ENCODE results near the gene ALDH1B1. TPM values are rescaled to one million over a fixed set of nuclear protein-coding genes. Genes with fewer than 3 reads are reported as not detected.

The ALDH1B1 gene
- total RNA-seq, 4 donors from 2014 or later = 22.1 to 58.5 (median 28.0) TPM

GRCh38 chr9:38440516-38440915 lies 48.0 kb downstream of the ALDH1B1 start:
- H3K36me3 ChIP-seq = no peaks in the 10 kb centered on the region
- intact Hi-C loops (cut with DNase I; ENCODE audit: low total_unique reads) = no loop called here
- no peaks in the 10 kb centered on the region for H3K4me1 ChIP-seq
- DNase-seq = no peak
- no peak overlapping the region for H3K27ac ChIP-seq
- H3K27me3 ChIP-seq = no peaks in the 10 kb centered on the region
- no peaks in the 10 kb centered on the region for H3K9me3 ChIP-seq
- TF ChIP-seq, protein P1, sequence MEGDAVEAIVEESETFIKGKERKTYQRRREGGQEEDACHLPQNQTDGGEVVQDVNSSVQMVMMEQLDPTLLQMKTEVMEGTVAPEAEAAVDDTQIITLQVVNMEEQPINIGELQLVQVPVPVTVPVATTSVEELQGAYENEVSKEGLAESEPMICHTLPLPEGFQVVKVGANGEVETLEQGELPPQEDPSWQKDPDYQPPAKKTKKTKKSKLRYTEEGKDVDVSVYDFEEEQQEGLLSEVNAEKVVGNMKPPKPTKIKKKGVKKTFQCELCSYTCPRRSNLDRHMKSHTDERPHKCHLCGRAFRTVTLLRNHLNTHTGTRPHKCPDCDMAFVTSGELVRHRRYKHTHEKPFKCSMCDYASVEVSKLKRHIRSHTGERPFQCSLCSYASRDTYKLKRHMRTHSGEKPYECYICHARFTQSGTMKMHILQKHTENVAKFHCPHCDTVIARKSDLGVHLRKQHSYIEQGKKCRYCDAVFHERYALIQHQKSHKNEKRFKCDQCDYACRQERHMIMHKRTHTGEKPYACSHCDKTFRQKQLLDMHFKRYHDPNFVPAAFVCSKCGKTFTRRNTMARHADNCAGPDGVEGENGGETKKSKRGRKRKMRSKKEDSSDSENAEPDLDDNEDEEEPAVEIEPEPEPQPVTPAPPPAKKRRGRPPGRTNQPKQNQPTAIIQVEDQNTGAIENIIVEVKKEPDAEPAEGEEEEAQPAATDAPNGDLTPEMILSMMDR (IDR thresholded peaks at IDR 0.05) = no peak
- no peak for TF ChIP-seq POLR2A (IDR thresholded peaks at IDR 0.05)
- no peak overlapping the region for H3K4me3 ChIP-seq

DNA sequence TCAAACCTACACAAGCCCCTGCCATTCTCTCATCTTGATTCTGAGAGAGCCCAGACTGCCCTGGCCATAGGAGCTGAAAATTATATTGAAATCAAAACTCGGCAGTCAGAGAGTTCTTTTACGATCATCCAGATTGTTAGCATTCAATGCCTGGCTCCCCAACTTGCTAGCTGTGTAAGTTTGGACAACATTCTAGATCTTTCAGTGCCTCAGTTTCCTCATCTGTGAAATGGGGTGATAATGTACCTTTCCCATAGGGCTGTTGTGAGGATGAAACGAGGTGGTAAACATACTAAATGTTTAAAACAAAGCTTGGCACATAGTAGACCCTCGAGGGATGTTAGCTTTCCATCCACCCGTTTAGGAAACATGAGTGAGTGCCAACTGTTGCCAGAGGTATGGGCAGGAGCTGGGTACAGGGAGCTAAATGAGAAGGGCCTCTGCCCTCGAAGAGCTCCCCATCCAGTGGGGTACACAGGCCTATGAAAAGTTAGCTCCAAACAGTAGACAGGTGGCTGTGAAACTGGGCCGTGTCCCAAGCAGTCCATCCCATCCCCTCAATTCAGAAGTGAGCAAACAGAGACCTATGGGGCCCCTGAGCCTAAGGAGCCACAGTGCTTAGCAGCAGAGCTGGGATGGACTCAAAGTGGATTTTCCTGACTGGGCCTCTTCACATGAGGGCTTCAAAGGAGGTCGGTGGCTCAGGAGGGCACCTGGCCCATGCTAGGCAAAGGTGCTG lies 49.0 kb downstream of the ALDH1B1 start:
- no peak for DNase-seq
- Histone ChIP-seq H3K4me1 (no peaks in the 10 kb centered on the region), H3K27me3 (no peaks in the 10 kb centered on the region), H3K4me3 (no peak overlapping the region), H3K27ac (no peak overlapping the region), H3K9me3 (no peaks in the 10 kb centered on the region), H3K36me3 (no peaks in the 10 kb centered on the region)
- intact Hi-C loops (cut with DNase I; ENCODE audit: low total_unique reads) = no loop called here
- TF ChIP-seq POLR2A (IDR thresholded peaks at IDR 0.05) = no peak
- TF ChIP-seq, protein P1 (IDR thresholded peaks at IDR 0.05) = no peak

DNA sequence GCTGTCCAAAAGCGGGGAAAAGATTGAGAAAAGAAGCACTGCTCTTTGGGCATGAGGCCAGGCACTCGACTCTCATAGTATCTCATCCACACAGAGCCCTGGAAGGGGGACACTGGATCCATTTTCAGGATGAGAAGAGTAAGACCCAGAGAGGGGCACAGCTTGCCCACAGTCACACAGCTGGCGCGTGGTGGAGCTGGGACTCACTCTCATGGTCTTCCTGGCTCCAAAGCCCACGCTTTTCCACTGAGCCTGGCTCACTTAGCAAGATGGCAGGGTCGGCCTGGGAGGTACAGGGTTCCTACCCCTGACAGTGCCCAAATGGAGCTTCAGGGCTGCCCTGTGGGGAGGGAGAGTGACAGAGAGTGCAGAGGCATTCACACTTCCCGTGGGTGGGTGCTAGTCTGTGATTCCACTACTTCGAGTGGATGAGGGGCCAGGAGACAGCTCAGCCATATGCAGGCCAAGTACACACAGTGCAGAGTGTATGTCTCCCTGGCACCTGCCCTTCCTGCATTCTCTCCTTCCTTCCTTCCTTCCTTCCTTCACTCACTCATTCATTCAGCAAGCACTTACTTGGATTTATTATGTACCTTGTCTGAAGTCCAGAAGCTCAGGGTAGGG lies 50.1 kb downstream of the ALDH1B1 start:
- DNase-seq = no peak
- TF ChIP-seq, protein P1 (IDR thresholded peaks at IDR 0.05) = no peak
- TF ChIP-seq POLR2A (IDR thresholded peaks at IDR 0.05) = no peak
- intact Hi-C loops (cut with DNase I; ENCODE audit: low total_unique reads) = no loop called here

DNA sequence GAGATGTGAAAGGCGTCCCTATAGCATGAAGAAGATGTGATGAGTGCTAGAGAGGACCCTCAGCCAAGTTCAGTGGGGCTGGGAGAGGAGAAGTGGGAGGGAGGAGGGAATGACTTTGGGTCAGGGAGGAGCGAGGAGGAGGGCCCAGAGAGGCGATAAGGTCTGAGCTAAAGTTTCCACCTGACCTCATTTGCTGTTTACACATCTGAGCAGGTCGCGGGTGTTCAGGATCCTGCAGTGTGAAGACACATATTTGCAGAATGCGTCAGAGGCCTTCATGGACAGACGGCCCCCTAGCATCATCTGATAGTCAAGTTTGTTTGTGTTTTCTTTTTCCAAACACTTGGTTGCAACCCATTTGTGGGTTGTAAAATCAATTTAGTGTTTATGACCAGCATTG lies 50.7 kb downstream of the ALDH1B1 start:
- H3K9me3 ChIP-seq = no peaks in the 10 kb centered on the region
- intact Hi-C loops (cut with DNase I; ENCODE audit: low total_unique reads) = no loop called here
- no peak overlapping the region for H3K27ac ChIP-seq
- H3K27me3 ChIP-seq = no peaks in the 10 kb centered on the region
- DNase-seq = no peak
- H3K36me3 ChIP-seq = no peaks in the 10 kb centered on the region
- H3K4me1 ChIP-seq = no peaks in the 10 kb centered on the region
- TF ChIP-seq, protein P1 (IDR thresholded peaks at IDR 0.05) = no peak
- no peak for TF ChIP-seq POLR2A (IDR thresholded peaks at IDR 0.05)
- H3K4me3 ChIP-seq = no peak overlapping the region

More for the DNA sequence above, 50.1 kb downstream of the ALDH1B1 start:
- Histone ChIP-seq H3K27me3 (no peaks in the 10 kb centered on the region), H3K4me3 (no peak overlapping the region), H3K4me1 (no peaks in the 10 kb centered on the region), H3K36me3 (no peaks in the 10 kb centered on the region), H3K27ac (no peak overlapping the region), H3K9me3 (no peaks in the 10 kb centered on the region)

DNA sequence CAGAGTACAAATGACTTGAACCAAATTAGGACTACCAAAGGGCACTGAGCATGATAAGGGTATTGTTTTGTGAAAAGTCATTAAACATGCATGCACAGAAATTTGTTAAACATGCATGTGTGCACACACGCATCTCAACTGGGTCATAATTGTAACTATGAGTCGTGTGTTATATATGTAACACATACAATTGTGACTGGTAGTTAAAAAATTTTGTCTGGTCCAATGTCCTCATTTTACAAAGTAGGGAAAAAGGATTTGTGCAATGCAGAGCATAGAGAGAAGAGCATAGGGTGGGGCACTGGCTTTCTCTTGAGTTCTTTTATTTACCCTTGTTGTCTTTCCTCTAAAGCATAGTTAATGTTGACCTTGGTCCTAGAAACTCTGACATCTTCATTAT lies 51.1 kb downstream of the ALDH1B1 start:
- DNase-seq = no peak
- H3K27me3 ChIP-seq = no peaks in the 10 kb centered on the region
- no peaks in the 10 kb centered on the region for H3K36me3 ChIP-seq
- TF ChIP-seq, protein P1 (IDR thresholded peaks at IDR 0.05) = no peak
- no peak for TF ChIP-seq POLR2A (IDR thresholded peaks at IDR 0.05)
- no peak overlapping the region for H3K27ac ChIP-seq
- intact Hi-C loops (cut with DNase I; ENCODE audit: low total_unique reads) = no loop called here
- H3K9me3 ChIP-seq = no peaks in the 10 kb centered on the region
- H3K4me3 ChIP-seq = no peak overlapping the region
- H3K4me1 ChIP-seq = no peaks in the 10 kb centered on the region

Measured in uterus (tissue), 4 donors.